H1 (cell line): ENCODE results near the gene ANXA9. TPM values are rescaled to one million over a fixed set of nuclear protein-coding genes. Genes with fewer than 3 reads are reported as not detected.

Experiments used
- ASH2L ChIP-seq: fragments of 200-600, 300-600 bp; sonication (generic); IDR thresholded peaks from one replicate; pipeline ENCODE4 v1.7.1; 2017; ENCODE audit warnings: low read length
- ATF2 ChIP-seq: IDR thresholded peaks from 2 replicates; pipeline ENCODE4 v1.6.1; 2012; ENCODE audit warnings: low read length, inconsistent platforms
- BACH1 ChIP-seq: IDR thresholded peaks from 2 replicates; pipeline ENCODE4 v1.6.1; 2012; ENCODE audit warnings: low read length, improper control_type of control experiment
- GABPA ChIP-seq: IDR thresholded peaks from 2 replicates; pipeline ENCODE4 v1.6.1; 2011; ENCODE audit warnings: mild to moderate bottlenecking, low read length, moderate library complexity, borderline replicate concordance; ENCODE audit not compliant: insufficient read depth
- POLR2AphosphoS5 ChIP-seq: IDR thresholded peaks from 2 replicates; pipeline ENCODE4 v1.6.1; 2011; ENCODE audit warnings: low read depth, low read length
- SP1 ChIP-seq: IDR thresholded peaks from 2 replicates; pipeline ENCODE4 v1.6.1; 2011; ENCODE audit warnings: low read depth, low read length
- TBP ChIP-seq: IDR thresholded peaks from 2 replicates; pipeline ENCODE4 v1.6.1; 2011; ENCODE audit warnings: low read depth, low read length, improper control_type of control experiment
- polyA plus RNA-seq, 7 experiments: library from polyadenylated mRNA; depleted of rRNA in 3 of 7; stranded (reverse) in 5 of 7; unstranded in 2 of 7; fragments of >200 nt in 5 of 7; fragments of 200-250 nt in 2 of 7; gene quantifications; 1 replicate in 5 of 7; 2 replicates in 1 of 7; 4 replicates in 1 of 7; pipeline versions ENCODE4 v1.2.1 to v1.2.3, GENCODE V29; 2011 to 2013; ENCODE audit warnings: missing spikeins in 2 of 7, mixed read lengths in 2 of 7
- total RNA-seq: library from RNA; stranded (reverse); fragmentation: NEBNext Ultra II Directional; extraction: Animal tissue kit (Norgen Biotek cat#: 25700); gene quantifications from 2 replicates; pipeline ENCODE4 v1.2.1, GENCODE V29; 2021

The ANXA9 gene
- total and polyA plus RNA-seq, 2 of the 8 experiments (the other 6 are each of a cell fraction or from before 2014, with no cell fraction given): 1.8 to 3.5 TPM

DNA sequence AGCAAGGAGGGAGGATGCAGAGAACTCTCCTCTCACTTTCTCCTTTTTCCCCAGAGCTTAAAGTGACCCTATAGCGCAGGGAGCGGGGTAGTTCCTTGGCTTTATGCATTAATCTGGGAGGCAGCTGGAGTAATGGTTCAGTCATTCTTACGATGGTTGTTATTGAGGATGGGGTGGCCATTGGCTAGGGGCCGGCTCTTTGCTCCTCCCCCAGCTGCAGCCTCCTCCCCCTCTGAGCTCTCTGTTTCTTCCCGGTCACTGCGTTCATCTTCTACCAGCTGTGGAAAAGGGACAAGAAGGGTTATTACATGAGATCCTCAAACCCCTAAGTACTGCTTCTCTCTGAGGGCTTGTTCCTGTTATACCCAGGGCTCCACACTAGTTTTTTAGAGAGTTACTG lies 16.1 kb upstream of the ANXA9 start (continued):
- TF ChIP-seq ATF2 (no peak), BACH1 (no peak), GABPA (no peak), POLR2AphosphoS5 (no peak), TBP (no peak), ASH2L (no peak), SP1 (no peak)
- TF ChIP-seq, all 59 proteins: peak for 0
